HEK293 (cell line): ENCODE measurements around the gene LRRC23.
"Not testable (repeated sequence)": the region's sequence is repeated elsewhere in the genome, so short reads cannot be mapped to it uniquely, and the experiment has no call there.

Experiments used
- CTCF ChIP-seq: fragments of 450-650 bp; formaldehyde crosslinking; IDR thresholded peaks from 2 replicates; pipeline ENCODE4 v1.5.1; 2016; ENCODE audit warnings: missing biosample characterization, missing genetic modification characterization
- SCRT1 ChIP-seq: fragments of 450-650 bp; formaldehyde crosslinking; IDR thresholded peaks from 2 replicates; pipeline ENCODE4 v1.5.1; 2016; ENCODE audit warnings: missing biosample characterization, missing genetic modification characterization, borderline replicate concordance
- YY1 ChIP-seq: fragments of 450-650 bp; formaldehyde crosslinking; IDR thresholded peaks from 2 replicates; pipeline ENCODE4 v1.5.1; 2018; ENCODE audit warnings: missing biosample characterization, missing genetic modification characterization
- ZNF292 ChIP-seq: fragments of 450-650 bp; formaldehyde crosslinking; IDR thresholded peaks from 2 replicates; pipeline ENCODE4 v1.5.1; 2016; ENCODE audit warnings: low read depth, missing biosample characterization, missing genetic modification characterization, borderline replicate concordance
- ZNF580 ChIP-seq: fragments of 450-650 bp; formaldehyde crosslinking; IDR thresholded peaks from 2 replicates; pipeline ENCODE4 v1.5.1; 2016; ENCODE audit warnings: missing biosample characterization, missing genetic modification characterization
- TF ChIP-seq, protein P1 (sequence below): fragments of 450-650 bp; formaldehyde crosslinking; conservative IDR thresholded peaks from 2 replicates; pipeline ENCODE4 v1.5.1; 2016; ENCODE audit warnings: low read depth, missing biosample characterization, missing genetic modification characterization

DNA sequence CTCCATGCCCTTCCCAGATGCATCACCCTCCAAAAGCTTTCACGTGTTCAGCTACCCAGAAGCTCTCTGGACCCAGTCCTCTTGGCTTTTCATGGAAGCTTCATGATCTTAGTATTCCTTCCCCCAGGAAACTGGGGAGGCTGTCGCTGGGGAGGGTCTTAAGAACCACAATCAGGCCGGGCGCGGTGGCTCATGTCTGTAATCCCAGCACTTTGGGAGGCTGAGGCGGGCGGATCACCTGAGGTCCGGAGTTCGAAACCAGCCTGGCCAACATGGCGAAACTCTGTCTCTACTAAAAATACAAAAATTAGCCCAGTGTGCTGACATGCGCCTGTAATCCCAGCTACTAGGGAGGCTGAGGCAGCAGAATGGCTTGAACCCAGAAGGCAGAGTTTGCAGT, 3.5 kb downstream of the LRRC23 start:
- not testable (repeated sequence) for TF ChIP-seq ZNF292 (tag by site-specific recombination); CTCF (tag by site-specific recombination); YY1 (tag by site-specific recombination); SCRT1 (tag by site-specific recombination); ZNF580
- TF ChIP-seq, protein P1, sequence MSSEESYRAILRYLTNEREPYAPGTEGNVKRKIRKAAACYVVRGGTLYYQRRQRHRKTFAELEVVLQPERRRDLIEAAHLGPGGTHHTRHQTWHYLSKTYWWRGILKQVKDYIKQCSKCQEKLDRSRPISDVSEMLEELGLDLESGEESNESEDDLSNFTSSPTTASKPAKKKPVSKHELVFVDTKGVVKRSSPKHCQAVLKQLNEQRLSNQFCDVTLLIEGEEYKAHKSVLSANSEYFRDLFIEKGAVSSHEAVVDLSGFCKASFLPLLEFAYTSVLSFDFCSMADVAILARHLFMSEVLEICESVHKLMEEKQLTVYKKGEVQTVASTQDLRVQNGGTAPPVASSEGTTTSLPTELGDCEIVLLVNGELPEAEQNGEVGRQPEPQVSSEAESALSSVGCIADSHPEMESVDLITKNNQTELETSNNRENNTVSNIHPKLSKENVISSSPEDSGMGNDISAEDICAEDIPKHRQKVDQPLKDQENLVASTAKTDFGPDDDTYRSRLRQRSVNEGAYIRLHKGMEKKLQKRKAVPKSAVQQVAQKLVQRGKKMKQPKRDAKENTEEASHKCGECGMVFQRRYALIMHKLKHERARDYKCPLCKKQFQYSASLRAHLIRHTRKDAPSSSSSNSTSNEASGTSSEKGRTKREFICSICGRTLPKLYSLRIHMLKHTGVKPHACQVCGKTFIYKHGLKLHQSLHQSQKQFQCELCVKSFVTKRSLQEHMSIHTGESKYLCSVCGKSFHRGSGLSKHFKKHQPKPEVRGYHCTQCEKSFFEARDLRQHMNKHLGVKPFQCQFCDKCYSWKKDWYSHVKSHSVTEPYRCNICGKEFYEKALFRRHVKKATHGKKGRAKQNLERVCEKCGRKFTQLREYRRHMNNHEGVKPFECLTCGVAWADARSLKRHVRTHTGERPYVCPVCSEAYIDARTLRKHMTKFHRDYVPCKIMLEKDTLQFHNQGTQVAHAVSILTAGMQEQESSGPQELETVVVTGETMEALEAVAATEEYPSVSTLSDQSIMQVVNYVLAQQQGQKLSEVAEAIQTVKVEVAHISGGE = not testable (repeated sequence)
